ENCODE measurements around the gene OOEP.
"Not testable (repeated sequence)": the region's sequence is repeated elsewhere in the genome, so short reads cannot be mapped to it uniquely, and the experiment has no call there.

The OOEP gene

GRCh38 chr6:73369563-73369962 lies at the start of gene OOEP:
TSS of gene OOEP (minus strand) at chr6:73369897. CDS start at chr6:73369792, 105 bp downstream.
- no peak for DNase-seq (ENCODE audit: low read depth in 2 of 2)

DNA sequence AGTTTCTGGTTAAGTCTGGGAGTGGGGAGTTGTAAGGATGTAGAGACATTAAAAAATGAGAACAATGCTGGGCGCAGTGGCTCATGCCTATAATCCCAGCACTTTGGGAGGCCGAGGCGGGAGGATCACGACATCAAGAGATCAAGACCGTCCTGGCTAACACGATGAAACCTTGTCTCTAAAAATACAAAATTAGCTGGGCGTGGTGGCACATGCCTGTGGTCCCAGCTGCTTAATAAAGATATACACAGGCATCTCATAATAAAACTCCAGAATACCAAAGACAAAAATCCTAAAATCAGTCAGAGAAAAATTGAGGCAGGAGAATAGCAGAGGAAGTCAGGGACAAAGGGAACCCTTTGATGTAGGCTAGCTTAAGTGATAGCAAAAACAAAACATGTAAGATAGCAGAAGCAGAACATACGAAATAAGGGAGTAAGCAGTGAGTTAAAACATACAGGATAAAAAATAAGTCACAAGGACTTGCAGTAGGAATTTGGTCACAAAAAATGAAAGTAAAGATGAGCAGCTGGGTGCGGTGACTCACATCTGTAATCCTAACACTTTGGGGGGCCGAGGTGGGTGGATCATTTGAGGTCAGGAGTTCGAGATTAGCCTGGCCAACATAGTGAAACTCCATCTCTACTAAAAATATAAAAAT lies 48.5 kb upstream of the OOEP start:
- no peak for DNase-seq (ENCODE audit: low read depth in 2 of 2)

- no peak for DNase-seq (ENCODE audit: low read depth in 2 of 2)
These were observed 43.4 kb upstream of the OOEP start for GRCh38 chr6:73413102-73413501.

- no peak for DNase-seq (ENCODE audit: low read depth in 2 of 2)
These were observed 39.7 kb upstream of the OOEP start for GRCh38 chr6:73409395-73409794.

DNA sequence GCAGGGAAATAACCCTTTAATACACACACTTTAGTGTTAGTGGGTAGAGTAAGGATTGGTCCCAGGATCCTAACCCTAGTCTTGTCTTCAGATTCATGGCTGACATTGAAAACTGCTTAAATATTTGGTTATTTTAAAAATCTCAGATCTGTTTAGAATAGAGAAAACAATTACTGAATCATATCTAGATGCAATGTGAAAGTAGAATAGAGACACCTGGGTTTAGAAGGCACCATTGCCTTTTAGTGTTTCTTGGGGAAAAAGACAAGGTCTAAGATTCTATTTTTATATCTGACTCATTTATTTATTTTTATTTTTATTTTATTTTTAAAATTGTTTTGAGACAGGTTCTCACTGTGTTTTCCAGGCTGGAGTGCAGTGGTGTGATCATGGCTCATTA lies 31.0 kb upstream of the OOEP start:
- DNase-seq (ENCODE audit: low read depth in 2 of 2): no peak

DNA sequence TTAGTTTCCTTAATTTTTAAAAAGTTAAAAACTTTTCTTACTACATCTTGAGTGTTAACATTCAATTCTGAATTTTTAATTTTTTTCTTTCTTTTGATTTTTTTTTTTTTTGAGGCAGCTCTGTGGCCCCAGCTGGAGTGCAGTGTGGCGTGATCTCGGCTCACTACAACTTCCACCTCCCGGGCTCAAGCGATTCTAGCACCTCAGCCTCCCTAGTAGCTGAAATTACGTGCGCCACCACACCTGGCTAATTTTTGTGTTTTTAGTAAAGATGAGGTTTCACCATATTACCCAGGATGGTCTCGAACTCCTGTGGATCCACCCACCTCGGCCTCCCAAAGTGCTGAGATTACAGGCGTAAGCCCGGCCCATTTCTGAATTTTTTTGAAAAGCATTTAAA lies 26.2 kb upstream of the OOEP start:
- no peak for DNase-seq (ENCODE audit: low read depth in 2 of 2)

DNA sequence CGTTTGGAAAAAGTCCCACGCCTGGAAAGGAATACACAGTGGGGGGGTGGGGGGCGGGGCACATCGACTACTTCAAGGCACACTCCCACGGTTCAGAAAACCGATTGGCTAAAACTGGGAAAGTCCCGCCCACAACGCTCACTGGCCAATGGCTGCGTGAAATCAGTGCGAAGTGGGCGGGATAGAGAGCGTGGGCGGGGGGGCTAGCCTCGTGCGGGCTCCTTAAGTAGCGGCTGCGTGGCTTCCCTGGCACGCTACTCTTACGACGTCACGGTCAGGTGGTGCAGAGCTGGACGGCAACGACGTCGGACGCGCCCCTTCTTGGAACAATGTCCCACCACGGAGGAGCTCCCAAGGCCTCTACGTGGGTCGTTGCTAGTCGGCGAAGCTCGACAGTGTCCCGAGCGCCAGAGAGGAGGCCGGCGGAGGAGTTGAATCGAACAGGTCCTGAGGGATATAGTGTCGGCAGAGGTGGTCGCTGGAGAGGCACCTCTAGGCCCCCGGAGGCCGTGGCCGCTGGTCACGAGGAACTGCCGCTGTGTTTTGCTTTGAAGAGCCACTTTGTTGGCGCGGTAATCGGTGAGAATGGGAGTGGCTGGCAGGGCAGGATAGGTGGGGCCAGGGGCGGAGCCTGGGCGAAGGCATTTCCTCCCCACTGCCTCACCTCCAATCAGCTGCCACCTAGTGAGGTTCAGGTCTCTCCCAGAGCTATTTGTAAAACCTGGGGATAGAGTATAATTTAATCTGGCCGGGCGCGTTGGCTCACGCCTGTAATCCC lies 25.1 kb upstream of the OOEP start, which contains the start of gene DDX43:
DDX43 (plus strand) TSS at position 252 of the 778 bp plus-strand sequence; CDS start at position 330, 78 bp downstream.
- peak in 1 of 2 donors; percentile 18 for DNase-seq (ENCODE audit: low read depth in 2 of 2)

GRCh38 chr6:73393278-73393677 lies 23.6 kb upstream of the OOEP start:
- DNase-seq (ENCODE audit: low read depth in 2 of 2): no peak

DNA sequence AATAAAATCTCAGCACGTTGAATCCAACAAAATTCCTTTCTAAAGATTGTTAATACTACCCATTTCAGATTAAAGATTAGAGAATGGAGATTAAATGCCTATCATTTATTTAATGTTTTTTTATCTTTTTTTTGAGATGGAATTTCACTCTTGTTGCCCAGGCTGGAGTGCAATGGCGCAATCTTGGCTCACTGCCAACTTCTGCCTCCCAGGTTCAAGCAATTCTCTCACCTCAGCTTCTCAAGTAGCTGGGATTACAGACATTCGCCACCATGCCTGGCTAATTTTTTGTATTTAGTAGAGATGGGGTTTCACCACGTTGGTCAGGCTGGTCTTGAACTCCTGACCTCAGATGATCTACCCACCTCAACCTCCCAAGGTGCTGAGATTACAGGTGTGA lies 22.5 kb upstream of the OOEP start:
- not testable (repeated sequence) for DNase-seq (ENCODE audit: low read depth in 2 of 2)

- no peak for DNase-seq (ENCODE audit: low read depth in 2 of 2)
These were observed 22.0 kb upstream of the OOEP start for GRCh38 chr6:73391675-73392074.

DNA sequence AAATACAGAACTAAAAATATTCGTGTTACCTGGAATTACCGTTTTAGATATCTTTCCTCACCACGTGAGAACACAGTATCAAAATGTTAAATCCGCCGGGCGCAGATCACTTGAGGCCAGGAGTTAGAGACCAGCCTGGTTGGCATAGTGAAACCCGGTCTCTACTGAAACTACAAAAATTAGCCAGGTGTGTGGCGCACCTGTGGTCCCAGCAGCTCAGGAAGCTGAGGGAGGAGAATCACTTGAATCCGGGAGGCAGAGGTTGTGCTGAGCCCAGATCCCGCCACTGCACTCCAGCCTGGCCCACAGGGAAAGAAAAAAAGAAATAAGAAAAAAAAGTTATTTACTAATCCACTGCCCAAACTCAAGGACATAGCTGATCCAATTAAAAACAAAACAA lies 20.2 kb upstream of the OOEP start:
- no peak for DNase-seq (ENCODE audit: low read depth in 2 of 2)

GRCh38 chr6:73388800-73389512 lies 19.3 kb upstream of the OOEP start:
- DNase-seq (ENCODE audit: low read depth in 2 of 2): peak; percentile 22 to 24

- DNase-seq (ENCODE audit: low read depth in 2 of 2): no peak
These were observed 18.7 kb upstream of the OOEP start for GRCh38 chr6:73388433-73388799.

- no peak for DNase-seq (ENCODE audit: low read depth in 2 of 2)
These were observed 12.9 kb upstream of the OOEP start for GRCh38 chr6:73382462-73383113.

GRCh38 chr6:73381531-73381930 lies 11.8 kb upstream of the OOEP start:
- DNase-seq (ENCODE audit: low read depth in 2 of 2): not testable (repeated sequence)

GRCh38 chr6:73377225-73377624 lies 7.5 kb upstream of the OOEP start:
- DNase-seq (ENCODE audit: low read depth in 2 of 2): no peak

DNA sequence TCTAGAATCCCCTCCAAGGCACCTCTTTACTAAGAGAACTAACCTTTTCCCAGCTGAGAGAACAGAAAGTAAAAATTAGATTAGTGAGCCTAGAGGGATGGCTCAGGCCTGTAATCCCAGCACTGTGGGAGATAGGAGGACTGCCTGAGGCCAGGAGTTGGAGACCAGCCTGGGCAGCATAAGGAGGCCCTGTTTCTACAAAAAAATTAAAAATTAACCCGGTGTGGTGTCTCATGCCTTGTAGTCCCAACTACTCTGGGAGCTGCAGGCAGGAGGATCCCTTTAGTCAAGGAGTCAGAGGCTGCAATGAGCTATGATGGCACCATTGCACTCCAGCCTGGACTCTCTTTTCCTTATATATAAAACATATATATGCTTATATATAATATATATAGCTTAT lies 5.5 kb upstream of the OOEP start:
- no peak for DNase-seq (ENCODE audit: low read depth in 2 of 2)

DNA sequence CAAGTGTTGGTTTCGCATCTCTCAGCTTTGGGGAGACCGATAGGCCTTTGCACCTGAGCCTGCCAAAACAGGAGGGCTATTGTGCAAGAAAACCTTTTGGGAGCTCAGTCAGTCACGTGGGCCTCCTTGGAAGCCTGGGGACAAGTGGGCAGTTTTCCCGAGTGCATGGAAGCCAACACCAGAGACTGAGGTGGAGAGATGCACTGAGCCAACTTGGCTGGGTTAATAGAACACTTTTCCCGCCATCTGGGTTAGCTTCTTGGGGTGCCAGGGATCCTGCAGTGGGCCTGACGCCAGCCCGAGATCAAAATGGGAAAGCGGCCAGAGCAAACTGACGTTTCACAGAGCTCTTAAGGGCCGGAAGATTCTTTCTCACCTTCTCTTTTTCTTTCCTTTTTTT lies 2.8 kb upstream of the OOEP start:
- DNase-seq (ENCODE audit: low read depth in 2 of 2): no peak

GRCh38 chr6:73371984-73372383 lies 2.3 kb upstream of the OOEP start:
- no peak for DNase-seq (ENCODE audit: low read depth in 2 of 2)

DNA sequence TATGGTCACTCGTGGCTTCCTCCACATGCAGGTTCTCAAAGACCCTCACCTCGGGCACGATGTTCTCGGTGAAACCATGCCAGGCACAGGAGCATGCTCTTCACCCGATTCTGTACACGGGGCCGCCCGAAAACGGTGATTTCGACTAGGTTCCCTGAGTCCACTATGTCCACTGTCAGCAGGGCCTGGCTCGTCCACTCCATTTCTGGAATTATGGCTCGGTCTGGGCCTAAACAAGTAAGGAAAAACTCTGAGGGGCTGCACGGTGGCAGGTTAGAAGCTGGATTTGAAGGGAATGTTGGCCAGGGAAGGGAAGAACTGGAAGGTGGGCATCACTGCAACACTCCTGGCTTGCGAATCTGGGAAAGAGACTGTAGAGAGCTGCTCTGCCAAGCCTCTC lies 540 bp downstream of the OOEP start:
- no peak for DNase-seq (ENCODE audit: low read depth in 2 of 2)

DNA sequence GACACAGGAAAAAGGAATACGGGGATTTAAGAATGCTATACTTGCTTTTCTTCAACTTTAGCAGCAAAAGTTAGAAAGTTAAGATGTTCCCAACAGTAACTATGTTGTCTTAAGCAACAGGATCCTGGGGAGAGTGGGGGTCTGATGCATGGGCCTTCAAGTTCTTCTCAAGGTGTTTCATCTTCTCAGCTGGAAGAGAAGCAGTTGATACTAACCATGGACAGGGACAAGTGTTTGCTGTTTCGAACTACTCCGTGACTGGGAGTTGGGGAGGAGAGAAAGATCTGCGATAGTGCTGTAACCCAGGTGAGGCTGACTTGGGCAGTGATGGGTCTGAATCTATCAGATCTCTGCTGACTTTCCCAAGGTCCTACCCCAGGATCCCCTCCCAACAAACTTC lies 1.0 kb downstream of the OOEP start:
- DNase-seq (ENCODE audit: low read depth in 2 of 2): no peak

- DNase-seq (ENCODE audit: low read depth in 2 of 2): no peak
These were observed 1.8 kb downstream of the OOEP start for GRCh38 chr6:73367761-73368355.

Data from stimulated activated CD4-positive, alpha-beta T cell treated with anti-CD3 and anti-CD28 coated beads, Interleukin-15, amount 100 ng/mL, for 48 hours (primary cell).